SW 1271 (cell line): ENCODE results near the gene NOS2.
"Not testable (repeated sequence)": the region's sequence is repeated elsewhere in the genome, so short reads cannot be mapped to it uniquely, and the experiment has no call there.

ENCODE experiments used
- DNase-seq, 2 experiments: peaks; one replicate each; lab custom pipeline; 2025; lab: John Stamatoyannopoulos, UW

Gene NOS2

DNA sequence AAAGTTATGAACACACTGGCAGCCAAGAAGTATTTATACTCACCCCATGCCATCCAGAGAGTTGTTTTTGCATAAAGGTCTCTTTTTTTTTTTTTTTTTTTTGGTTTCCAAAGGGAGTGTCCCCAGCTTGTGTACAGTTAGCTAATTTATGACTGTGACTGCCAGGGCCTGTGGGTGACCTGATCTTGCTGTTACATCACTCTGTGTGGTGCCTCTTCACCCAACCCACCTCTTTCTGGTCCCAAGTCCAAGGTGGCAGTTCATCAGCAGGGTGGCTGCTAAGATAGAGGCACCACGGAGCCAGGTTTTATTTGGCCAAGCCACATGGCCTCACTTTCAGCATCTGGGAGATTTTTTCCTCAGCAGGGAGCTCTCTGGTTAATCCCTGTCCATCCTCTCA, at the start of gene NOS2:
Gene NOS2, minus strand, starts transcription at position 8 of the 400 bp plus-strand sequence. CDS start 1,720 bp downstream, outside the sequence.
- DNase-seq, result no peak

DNA sequence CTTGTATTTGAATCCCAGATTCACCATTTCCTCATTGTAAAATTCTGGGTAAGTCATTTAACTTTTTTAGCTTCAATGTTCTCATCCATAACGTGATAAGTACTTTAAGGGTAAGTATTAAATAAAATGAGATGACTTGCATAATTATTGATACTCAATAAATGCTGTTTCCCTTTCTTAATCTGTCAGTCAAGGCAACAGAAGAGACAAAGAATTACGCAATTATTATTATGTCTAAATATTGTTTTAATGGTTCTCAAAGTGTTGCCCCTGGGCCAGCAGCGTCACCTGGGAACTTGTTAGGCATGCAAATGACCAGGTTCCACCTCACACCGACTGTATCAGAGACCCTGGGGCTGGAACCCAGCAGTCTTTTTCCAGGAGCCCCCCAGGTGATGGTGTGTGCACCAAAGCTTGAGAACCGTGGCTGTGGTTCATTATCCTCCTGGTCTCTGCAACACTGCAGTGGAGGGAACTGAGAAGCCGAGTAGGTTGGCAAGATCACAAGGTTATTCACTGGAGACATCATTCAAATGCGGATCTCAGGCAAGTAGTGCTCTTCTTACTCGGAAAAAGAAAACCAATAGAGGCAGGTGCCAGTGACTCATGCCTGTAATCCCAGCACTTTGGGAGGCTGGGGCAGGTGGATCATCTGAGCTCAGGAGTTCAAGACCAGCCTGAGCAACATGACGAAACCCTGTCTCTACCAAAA, 49.3 kb upstream of the NOS2 start:
- DNase-seq, result no peak

DNA sequence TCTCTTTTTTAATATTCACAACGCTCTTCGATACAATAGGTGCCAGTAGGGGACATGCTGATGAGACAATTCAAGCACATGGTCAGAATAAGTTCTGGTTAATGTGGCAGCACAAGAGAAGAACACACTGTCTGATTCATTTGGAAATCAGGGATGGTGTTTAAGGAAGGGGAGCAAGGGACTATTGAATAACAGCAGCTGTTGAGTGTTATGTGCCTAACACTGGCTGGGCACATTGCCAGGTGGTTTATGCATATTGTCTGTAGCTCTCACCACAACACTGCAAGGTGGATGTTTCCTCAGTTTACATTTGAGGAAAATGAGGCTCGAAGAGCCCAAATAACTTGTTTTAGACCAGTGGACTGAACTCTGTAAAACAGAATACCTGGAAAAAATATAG, 48.6 kb upstream of the NOS2 start:
- DNase-seq, result no peak

DNA sequence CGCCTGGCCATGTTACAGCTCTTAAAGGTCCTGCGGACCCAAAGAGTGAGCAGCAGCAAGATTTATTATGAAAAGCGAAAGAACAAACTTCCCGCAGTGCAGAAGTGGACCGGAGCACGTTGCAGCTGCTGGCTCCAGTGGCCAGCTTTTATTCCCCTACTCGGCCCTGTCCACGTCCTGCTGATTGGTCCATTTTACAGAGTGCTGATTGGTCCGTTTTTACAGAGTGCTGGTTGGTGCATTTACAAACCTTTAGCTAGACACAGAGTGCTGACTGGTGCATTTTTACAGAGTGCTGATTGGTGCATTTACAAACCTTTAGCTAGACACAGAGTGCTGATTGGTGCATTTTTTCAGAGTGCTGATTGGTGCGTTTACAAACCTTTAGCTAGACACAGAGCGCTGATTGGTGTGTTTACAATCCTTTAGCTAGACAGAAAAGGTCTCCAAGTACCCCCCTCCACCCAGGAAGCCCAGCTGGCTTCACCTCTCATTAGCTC, 46.5 kb upstream of the NOS2 start:
- DNase-seq, result not testable (repeated sequence)

DNA sequence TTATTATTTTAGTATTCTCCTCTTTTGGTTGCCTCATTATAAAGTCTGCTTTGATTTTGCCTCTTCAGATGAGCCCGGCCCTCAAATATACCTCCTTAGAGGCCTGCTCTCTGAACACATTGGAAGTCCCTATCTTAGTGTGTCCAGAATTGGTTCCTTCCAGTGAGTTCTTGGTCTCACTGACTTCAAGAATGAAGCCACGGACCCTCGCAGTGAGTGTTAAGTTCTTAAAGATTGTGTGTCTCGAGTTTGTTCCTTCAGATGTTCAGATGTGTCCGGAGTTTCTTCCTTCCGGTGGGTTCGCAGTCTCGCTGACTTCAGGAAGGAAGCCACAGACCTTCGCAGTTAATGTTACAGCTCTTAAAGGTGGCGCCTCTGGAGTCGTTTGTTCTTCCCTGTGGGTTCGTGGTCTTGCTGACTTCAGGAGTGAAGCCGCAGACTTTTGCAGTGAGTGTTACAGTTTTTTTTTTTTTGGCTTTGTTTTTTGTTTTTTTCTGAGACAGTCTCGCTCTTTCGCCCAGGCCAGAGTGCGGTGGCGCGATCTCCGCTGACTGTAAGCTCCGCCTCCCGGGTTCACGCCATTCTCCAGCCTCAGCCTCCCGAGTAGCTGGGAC, 45.8 kb upstream of the NOS2 start:
- no peak for DNase-seq

DNA sequence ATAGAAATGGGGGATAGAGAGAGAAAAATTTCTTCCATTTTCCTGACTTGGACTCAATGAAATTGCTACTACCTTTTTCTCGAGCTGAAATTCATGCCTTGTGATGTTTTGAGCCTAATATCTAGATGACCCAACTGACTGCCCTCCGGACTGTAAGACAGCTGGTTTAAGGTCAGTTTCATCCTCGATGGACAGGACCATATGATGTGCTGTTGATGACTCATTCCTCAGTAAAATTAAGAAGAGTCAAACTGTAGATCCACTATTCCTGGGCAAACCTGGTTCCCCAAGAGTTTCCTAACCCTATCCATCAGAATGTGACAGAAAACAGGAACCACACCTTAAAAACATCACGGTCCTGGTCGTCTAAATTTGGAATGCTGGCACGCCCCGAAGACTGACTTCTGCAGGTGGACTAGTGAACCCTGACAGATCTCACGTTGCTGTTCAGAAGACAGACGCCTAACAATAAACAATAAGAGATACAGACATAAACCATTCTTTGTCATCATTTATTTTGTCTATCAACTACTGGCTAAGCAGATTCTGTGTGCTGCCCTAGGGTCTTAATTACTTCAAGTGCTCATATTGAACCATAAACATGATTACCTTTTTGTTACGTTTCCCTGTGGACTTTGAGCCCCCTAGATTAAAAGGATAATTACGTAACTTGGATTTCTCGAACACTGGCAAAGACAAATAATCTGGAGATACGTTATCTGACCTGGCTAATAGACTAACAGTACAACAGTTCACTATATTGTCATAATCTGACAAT, 45.1 kb upstream of the NOS2 start:
- DNase-seq, result no peak

DNA sequence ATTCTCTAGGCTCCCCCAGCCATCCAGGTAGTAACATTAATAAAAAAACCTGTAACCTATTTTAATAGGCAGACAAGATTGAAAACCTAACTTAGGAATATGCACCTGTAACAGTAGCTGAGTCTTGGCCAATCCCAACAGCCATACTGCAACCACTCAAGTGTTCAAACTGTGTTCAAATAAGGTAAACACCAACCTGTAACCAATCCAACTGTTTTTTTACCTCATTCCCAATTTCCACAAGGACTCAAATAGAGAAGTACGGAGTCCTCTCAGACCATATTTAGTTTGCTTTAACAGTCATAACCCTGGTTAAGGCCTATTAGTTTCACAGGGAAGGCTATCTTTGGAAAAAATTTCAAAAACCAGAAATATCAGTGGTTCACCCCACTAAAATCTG, 40.4 kb upstream of the NOS2 start:
- DNase-seq, result no peak

DNA sequence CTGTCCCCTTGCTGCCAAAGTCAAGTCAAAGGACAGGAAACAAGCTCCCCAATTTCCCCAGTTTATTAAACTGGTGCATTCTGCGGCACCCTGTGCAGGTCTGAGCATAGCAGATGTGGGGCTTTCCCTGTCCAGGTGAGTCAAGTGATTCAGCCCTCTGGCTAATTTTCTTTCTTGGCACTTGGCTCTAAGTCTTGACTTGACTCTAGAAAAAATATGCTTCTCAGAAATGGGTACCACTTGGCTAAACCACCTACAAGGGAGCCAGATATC, 40.0 kb upstream of the NOS2 start:
- DNase-seq, result not testable (repeated sequence)

DNA sequence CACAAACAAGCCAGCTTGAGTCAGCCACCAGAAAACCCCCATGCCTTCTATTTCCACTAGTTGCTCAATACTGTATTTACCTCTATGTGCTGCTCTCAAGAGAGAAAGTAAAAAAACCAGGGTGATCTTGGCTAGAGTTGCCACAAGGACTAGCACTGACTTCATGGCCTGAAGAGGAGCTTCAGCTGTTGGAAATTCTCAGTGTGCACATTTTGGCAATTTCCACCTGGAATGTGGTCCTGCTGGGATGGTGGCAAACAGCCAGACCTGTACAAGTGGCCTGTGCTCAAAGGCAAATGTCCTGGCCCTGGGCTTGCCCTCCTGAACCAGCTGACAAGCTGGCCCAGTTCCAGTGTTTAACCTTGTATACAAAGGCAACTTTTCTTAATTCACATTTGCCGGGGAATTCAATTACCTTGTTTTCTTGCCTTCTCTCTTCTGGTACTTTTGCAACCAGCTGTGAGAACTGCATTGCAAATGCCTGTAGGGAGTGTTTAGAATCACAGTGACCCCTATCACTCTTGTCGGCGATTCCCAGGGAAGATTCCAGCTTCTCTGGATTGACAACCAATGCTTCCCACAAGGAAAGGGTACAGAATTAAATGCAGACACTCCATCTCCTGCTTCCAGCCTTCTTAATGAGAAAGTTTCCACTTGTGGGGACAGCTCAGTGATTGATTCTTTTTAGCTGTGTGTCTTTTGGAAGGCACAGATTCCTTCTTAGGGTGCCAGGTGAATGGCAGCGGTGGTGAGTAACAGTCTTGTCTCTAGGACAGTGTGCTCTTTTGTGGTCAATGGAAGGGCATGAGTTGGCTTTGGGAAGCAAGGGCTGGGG, 39.5 kb upstream of the NOS2 start:
- not testable (repeated sequence) for DNase-seq

DNA sequence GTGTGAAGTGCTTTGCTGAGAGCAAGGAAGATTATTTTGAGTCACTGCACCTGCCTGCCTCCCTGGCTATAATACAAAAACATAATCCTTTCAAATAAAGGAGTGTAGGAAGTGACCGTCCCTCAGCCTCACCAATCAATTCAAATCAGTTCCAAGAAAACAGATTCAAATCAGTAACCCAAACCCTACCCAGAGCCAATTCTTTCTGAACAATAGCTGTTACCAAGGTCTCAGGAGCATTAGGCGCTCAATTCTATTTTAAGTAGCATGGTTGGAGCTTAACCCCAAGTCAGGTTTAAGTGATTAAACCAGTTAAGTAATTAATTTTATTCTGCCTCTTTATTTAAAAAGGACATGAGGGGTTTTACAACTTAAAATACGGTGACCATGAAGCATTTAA, 38.3 kb upstream of the NOS2 start:
- DNase-seq, result not testable (repeated sequence)

DNA sequence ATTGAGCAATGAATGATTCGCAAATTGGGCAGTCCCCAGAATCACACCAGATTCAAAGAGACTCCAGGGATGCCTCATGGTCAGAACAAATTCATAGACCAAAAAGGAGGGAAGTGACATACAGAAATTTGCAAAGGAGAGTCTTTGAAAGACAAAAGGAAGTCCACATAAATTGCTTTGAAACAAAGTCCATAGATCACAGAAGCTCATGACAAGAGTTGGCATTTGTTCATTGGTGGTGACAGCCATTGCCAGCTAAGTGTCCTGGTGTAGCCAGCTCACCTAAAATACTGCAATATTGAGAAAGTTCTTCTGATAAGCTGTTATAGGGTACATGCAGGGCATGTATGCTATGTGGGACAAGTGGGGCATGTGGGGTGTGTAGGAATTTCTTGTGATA, 37.4 kb upstream of the NOS2 start:
- not testable (repeated sequence) for DNase-seq

DNA sequence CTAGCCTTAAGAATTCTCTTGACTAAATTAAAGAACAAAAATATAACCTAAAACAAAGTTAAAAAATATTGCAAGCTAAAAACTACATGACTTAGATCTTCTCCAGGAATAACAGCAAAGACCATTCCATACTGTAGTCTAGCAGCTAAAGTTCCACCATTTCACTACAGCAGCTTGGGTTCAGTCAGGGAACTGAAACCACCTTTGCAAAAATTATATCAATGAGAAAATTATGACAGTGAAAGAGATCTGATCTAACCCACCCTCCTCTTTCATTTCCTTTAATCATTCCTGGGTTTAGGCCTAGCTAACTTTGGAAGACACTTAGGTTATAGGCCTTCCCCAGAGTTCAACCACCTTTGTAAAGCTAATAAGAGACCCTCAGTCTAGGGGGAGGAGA, 36.3 kb upstream of the NOS2 start:
- no peak for DNase-seq

DNA sequence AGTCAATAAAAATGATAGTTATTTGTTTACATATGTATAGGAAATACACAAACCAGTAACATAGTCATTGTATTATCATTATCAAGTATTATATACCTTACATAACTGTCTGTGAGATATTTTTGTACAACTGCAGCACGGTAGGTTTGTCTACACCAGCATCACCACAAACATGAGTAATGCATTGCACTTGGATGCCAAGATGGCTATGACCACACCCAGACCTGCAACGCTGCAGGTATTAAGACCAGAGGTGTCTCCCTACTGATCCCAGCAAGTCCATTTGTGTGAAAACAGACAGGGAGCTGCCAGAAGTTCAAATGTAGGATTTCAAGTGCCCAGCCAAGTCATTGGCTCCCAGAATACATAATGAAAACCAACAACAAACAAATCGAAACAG, 34.2 kb upstream of the NOS2 start:
- no peak for DNase-seq

DNA sequence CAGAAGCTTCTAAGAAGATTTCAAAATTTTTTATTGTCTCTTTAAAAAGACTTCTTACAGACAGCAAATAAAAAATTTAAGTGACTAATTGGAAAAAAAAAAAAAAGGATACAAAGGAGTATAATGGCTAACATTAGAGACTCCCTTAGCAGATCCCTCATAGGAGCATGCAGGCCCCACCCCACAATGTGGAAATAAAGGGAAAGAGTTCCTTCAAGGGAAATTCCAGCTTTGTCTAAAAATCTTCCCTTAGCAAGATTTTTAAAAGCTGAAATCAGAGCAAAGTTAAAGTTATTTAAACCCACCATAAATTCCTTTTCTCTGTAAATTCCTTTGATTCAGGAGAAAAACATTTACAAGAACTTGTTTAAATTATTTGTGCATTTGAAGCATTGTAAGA, 32.5 kb upstream of the NOS2 start:
- no peak for DNase-seq

DNA sequence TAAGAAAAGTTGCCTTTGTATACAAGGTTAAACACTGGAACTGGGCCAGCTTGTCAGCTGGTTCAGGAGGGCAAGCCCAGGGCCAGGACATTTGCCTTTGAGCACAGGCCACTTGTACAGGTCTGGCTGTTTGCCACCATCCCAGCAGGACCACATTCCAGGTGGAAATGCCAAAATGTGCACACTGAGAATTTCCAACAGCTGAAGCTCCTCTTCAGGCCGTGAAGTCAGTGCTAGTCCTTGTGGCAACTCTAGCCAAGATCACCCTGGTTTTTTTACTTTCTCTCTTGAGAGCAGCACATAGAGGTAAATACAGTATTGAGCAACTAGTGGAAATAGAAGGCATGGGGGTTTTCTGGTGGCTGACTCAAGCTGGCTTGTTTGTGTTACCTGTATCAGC, 29.6 kb upstream of the NOS2 start:
- DNase-seq, result not testable (repeated sequence)

DNA sequence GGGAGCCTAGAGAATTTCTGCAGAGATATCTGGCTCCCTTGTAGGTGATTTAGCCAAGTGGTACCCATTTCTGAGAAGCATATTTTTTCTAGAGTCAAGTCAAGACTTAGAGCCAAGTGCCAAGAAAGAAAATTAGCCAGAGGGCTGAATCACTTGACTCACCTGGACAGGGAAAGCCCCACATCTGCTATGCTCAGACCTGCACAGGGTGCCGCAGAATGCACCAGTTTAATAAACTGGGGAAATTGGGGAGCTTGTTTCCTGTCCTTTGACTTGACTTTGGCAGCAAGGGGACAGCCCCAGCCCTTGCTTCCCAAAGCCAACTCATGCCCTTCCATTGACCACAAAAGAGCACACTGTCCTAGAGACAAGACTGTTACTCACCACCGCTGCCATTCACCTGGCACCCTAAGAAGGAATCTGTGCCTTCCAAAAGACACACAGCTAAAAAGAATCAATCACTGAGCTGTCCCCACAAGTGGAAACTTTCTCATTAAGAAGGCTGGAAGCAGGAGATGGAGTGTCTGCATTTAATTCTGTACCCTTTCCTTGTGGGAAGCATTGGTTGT, 28.9 kb upstream of the NOS2 start:
- DNase-seq, result not testable (repeated sequence)

DNA sequence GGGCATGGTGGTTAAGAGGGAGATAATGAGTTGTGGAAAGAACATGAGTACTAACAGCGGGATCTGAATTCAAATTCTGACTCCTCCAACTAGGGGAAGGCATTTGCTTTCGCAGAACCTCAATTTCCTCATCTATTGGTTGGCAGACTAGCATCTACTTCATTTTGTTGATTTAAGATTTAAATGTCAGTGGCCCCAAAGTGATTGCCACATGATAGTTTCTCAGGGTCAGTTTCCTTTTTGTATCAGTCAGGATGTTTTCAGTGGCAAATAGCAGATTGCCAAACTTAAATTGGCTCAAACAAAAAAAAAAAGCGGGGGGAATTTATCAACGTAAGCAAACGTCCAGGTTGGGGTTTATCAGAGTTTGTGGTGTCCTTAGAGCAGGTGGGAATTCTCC, 25.1 kb upstream of the NOS2 start:
- DNase-seq, result no peak

DNA sequence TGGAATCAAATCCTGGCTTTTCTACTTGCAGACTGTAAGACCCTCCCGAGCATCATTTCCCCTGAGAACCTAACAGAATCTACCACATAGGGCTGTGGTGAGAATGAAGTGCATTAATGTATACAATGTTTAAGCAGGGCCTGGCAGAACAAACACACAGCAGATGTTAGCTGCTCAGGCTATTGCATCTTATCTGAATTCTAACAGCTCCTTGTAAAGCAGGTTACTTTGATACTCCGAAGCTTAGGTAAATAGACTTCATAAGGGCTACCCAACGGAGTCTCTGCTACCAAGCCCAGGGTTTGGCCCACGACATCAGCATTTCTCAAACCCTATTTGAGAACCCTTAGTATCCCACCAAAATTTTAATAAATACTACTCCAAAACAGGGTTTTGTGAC, 24.4 kb upstream of the NOS2 start:
- no peak for DNase-seq

DNA sequence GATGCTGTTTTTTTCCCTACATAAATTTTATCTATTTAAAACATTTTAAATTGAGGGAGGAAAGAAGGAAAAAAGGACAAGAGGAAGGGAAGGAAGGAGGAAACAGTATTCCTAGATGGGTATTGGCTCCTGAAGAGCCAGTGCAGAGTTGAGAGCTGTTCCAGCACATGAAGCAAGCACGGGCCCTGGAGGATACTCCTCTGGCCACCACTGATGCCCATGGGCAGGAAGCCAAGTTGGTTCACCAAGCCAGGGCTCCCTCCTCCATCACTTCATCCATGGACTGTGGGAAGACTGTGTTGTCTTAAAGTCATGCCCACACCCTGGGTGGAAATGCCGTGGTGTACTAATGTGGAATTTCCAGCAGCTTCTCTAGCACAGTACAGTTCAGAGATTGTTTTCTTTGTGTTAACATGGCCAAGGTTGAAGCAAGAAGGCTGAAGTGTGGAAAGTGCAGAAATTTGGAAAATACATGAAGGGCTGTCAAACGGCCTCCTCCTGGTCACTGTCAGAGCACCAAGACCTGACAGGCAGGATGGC, 23.9 kb upstream of the NOS2 start:
- no peak for DNase-seq

DNA sequence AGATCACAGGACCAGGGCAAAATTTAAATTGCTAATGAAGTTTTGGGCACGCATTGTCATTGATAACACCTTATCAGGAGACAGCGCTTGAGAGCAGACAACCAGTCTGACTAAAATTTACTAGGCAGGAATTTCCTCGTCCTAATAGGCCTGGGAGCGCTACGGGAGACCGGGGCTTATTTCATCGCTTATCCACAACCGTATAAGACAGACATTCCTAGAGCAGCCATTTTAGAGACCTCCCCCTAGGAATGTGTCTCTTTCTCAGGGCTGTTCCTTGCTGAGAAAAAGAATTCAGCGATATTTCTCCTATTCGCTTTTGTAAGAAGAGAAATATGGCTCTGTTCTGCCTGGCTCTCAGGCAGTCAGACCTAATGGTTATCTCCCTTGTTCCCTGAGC, 21.8 kb upstream of the NOS2 start:
- DNase-seq, result not testable (repeated sequence)

DNA sequence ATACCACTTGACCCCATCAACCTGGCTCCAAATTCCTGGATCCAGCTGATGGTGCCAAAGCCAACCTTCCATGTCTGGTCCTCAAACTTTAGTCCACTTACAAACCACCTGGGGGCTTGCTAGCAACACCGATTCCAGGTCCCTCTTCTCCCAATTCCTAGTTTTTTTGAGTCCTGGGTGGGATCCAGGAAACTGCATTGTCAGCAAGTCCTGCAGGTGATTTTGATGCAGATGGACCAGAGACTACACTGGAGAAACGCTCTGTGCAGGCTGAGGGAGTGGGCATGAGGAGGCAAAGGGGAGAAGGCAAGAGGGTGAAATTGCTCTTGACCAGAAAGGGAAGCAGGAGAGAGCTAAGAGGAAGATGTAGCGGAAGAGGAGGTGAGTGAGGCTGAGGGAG, 21.0 kb upstream of the NOS2 start:
- DNase-seq, result no peak

DNA sequence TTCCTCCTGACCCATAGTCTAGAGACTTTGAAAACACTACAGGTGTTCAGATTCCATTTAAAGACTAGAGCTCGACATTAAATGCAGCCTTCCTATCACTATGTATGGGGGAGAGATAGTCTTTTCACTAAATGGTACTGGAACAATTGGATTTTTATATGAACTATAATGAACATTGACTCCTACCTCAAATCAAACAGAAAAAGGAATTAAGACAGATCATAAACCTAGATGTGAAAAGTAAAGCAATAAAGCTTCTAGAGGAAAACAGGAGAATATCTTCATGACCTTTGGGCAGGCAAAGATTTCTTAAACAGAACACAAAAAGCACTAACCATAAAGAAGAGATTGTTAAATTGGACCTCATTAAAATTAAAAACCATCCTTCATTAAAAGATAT, 18.8 kb upstream of the NOS2 start:
- no peak for DNase-seq
